GM12878 (cell line): Measurements from ENCODE around the gene SMIM13. TPM values are rescaled to one million over a fixed set of nuclear protein-coding genes. Genes with fewer than 3 reads are reported as not detected.
A peak's percentile ranks its signal among the peaks of the same experiment; 100 is the strongest.

ENCODE experiments used
- ATAC-seq: fragments of 200-7000 bp; cut with Tn5 transposase; 3 replicates; pipeline ENCODE4 v1.9.1; 2020; ENCODE audit warnings: mild to moderate bottlenecking, moderate library complexity
- BruUV-seq: library from RNA; stranded (reverse); fragments of 400-500 nt; replicated peaks from 2 replicates; lab custom pipeline; 2021; lab: Mats Ljungman, UMichigan
- CTCF ChIA-PET: fragments of 300-600 bp; sonication (Branson Sonifier 250); formaldehyde crosslinking; extraction: SDS; loops from one replicate; lab custom pipeline; 2021; ENCODE audit warnings: inconsistent platforms; lab: Yijun Ruan, JAX
- POLR2A ChIA-PET: fragments of 350-600 bp; formaldehyde crosslinking; extraction: SDS; loops from one replicate; lab custom pipeline; 2021; ENCODE audit warnings: inconsistent platforms; lab: Charles Lee
- RAD21 ChIA-PET: fragments of 300-600 bp; sonication (Branson Sonifier 250); formaldehyde crosslinking; loops from one replicate; lab custom pipeline; 2023; ENCODE audit warnings: antibody characterized with exemption; ENCODE audit not compliant: unreplicated experiment; lab: Charles Lee
- SMC1A ChIA-PET: fragments of 300-600 bp; sonication (Branson Sonifier 250); formaldehyde crosslinking; loops from one replicate; lab custom pipeline; 2023; ENCODE audit not compliant: unreplicated experiment, uncharacterized antibody; lab: Charles Lee
- DNase-seq: peaks from one replicate; pipeline ENCODE4 v3.0.0-alpha.2; 2011; ENCODE audit warnings: low read depth, low spot score
- FAIRE-seq: peaks from 3 replicates; lab custom pipeline; 2011; peaks lifted over from hg19 to GRCh38; lab: Jason Lieb, UNC
- H2AFZ ChIP-seq: 2 replicates; pipeline ENCODE4 v1.6.0; 2011; ENCODE audit warnings: low read depth, low read length, control low read depth; ENCODE audit not compliant: control insufficient read depth
- H3K27ac ChIP-seq: 2 replicates; pipeline ENCODE4 v1.5.1; 2011; ENCODE audit warnings: control low read depth; ENCODE audit not compliant: control insufficient read depth, insufficient read depth
- H3K27me3 ChIP-seq, 2 experiments: replicated peaks in 1 of 2; 2 replicates each; pipeline versions ENCODE4 v1.6.0 to v1.6.1; 2011; ENCODE audit warnings: low read length in 1 of 2; ENCODE audit not compliant: control insufficient read depth in 2 of 2, insufficient read depth in 2 of 2
- H3K36me3 ChIP-seq, 2 experiments: 2 replicates each; pipeline ENCODE4 v1.5.1; 2011; ENCODE audit warnings: low read length in 1 of 2; ENCODE audit not compliant: control insufficient read depth in 2 of 2, insufficient read depth in 2 of 2
- H3K4me1 ChIP-seq: 2 replicates; pipeline ENCODE4 v1.6.1; 2011; ENCODE audit warnings: mild to moderate bottlenecking, low read length, moderate library complexity, mixed read lengths; ENCODE audit not compliant: control insufficient read depth, insufficient read depth
- H3K4me2 ChIP-seq: 2 replicates; pipeline ENCODE4 v1.6.0; 2011; ENCODE audit warnings: control low read depth; ENCODE audit not compliant: control insufficient read depth, insufficient read depth
- H3K4me3 ChIP-seq: fragments of 200-600 bp; sonication (generic); 2 replicates; pipeline ENCODE4 v1.5.1; 2016
- H3K79me2 ChIP-seq: 2 replicates; pipeline ENCODE4 v1.6.0; 2011; ENCODE audit warnings: low read length; ENCODE audit not compliant: control insufficient read depth, insufficient read depth
- H3K9ac ChIP-seq: 2 replicates; pipeline ENCODE4 v1.8.0; 2011; ENCODE audit warnings: low read length, control low read depth, mixed read lengths; ENCODE audit not compliant: control insufficient read depth, insufficient read depth
- H3K9me3 ChIP-seq: replicated peaks from 3 replicates; pipeline ENCODE4 v1.5.1; 2011; ENCODE audit warnings: mild to moderate bottlenecking, low read length; ENCODE audit not compliant: control insufficient read depth, insufficient read depth
- H4K20me1 ChIP-seq: 2 replicates; pipeline ENCODE4 v1.6.0; 2011; ENCODE audit not compliant: control insufficient read depth, insufficient read depth
- CHD4 ChIP-seq: fragments of 200-600 bp; sonication (generic); IDR thresholded peaks from 2 replicates; pipeline ENCODE4 v1.6.1; 2016; ENCODE audit warnings: mild to moderate bottlenecking
- RB1 ChIP-seq: fragments of 450-650 bp; formaldehyde crosslinking; IDR thresholded peaks from 2 replicates; pipeline ENCODE4 v1.6.1; 2017; ENCODE audit warnings: mild to moderate bottlenecking, borderline replicate concordance
- WRNIP1 ChIP-seq: IDR thresholded peaks from 2 replicates; pipeline ENCODE4 v1.6.1; 2011; ENCODE audit warnings: low read depth, low read length, improper control_type of control experiment, borderline replicate concordance
- WGBS: methylation state at CpG from one replicate; pipeline ENCODE4 v1.1.6; 2016; ENCODE audit warnings: low lambda C conversion rate; ENCODE audit not compliant: insufficient replicate concordance, insufficient coverage; ENCODE audit errors: missing lambda C conversion rate; 5-methylcytosine and 5-hydroxymethylcytosine counted together
- in situ Hi-C: fragments of 300-500 bp; cut with MboI; formaldehyde crosslinking; loops from 9 replicates; pipeline ENCODE4 v1.14.3; 2018; ENCODE audit warnings: mixed read lengths
- intact Hi-C: fragments of 100-400 bp; cut with micrococcal nuclease; formaldehyde crosslinking; loops from one replicate; pipeline ENCODE4 v1.14.2; 2022; ENCODE audit not compliant: unreplicated experiment
- polyA plus RNA-seq, 11 experiments: library from polyadenylated mRNA; depleted of rRNA in 4 of 11; unstranded in 6 of 11; stranded (reverse) in 5 of 11; fragments of >200 nt; fragmentation: Nextera tagmentation in 4 of 11; fragmentation: Illumina TruSeq in 1 of 11; extraction: Ambion mirVana in 4 of 11; extraction: Trizol in 1 of 11; gene quantifications; 1 replicate in 1 of 11; 2 replicates in 10 of 11; pipeline versions ENCODE4 v1.2.1 to v1.2.3, GENCODE V29; 2011 to 2016; ENCODE audit warnings: inconsistent platforms in 2 of 11, missing spikeins in 2 of 11, low read depth in 1 of 11
- total RNA-seq, 4 experiments: library from RNA; depleted of rRNA in 3 of 4; stranded (reverse); fragments of >200 nt in 3 of 4; fragmentation: Illumina TruSeq in 1 of 4; extraction: Trizol in 1 of 4; gene quantifications; 2 replicates each; pipeline versions ENCODE4 v1.2.1 to v1.2.3, GENCODE V29; 2013 to 2021
- TF ChIP-seq, protein P1 (sequence below): fragments of 450-650 bp; formaldehyde crosslinking; IDR thresholded peaks from 2 replicates; pipeline ENCODE4 v1.5.0; 2022; ENCODE audit warnings: mild to moderate bottlenecking, missing genetic modification characterization
- TF ChIP-seq, protein P2 (sequence below), 3 experiments: IDR thresholded peaks in 2 of 3; conservative IDR thresholded peaks in 1 of 3; 2 replicates each; pipeline ENCODE4 v1.5.1; 2011; ENCODE audit warnings: low read depth in 3 of 3, low read length in 3 of 3, mild to moderate bottlenecking in 3 of 3, control low read depth in 2 of 3, moderate library complexity in 2 of 3, inconsistent platforms in 1 of 3, mixed read lengths in 1 of 3; ENCODE audit not compliant: control insufficient read depth in 2 of 3, insufficient read depth in 1 of 3; ENCODE audit errors: extremely low read depth in 1 of 3

The SMIM13 gene
- total and polyA plus RNA-seq, 10 of the 15 experiments (the other 5 are each of a cell fraction or from before 2014, with no cell fraction given), result 2.0 to 8.5 (median 4.7) TPM

DNA sequence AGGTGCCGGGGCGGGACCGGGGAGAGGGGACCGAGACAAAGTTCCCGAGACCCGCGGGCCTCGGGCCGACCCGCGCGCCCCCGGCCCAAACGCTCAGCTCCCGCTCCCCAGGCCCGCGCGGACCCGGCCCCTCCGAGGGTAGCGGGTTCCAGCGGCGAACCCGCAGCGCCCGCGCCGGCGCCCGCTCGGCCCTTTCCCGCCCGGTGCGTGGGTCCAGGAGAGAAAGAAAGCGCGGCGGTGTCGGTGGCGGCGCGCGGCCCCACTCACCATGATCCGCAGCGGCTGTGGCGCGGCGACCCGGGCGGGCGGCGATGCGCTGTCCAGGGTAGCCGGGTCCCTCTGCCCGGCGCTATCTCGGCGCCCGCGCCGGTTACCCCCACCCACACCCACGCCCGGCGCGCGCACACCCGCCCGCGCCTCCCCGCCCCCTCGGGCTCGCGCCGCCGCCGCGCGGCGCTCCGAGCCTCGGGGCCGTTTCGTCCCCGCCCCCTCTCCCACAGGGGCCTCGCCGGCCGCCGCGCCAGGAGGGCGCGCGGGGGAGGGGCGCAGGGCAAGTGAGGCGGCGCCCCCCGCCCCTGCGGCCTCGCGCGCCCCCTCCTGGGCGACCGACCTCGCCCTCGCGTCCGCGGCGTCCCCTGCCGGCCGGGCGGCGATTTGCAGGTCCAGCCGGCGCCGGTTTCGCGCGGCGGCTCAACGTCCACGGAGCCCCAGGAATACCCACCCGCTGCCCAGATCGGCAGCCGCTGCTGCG lies 49.5 kb upstream of the SMIM13 start, which contains the start of gene ELOVL2 (continued):
- TF ChIP-seq CHD4, result no peak

DNA sequence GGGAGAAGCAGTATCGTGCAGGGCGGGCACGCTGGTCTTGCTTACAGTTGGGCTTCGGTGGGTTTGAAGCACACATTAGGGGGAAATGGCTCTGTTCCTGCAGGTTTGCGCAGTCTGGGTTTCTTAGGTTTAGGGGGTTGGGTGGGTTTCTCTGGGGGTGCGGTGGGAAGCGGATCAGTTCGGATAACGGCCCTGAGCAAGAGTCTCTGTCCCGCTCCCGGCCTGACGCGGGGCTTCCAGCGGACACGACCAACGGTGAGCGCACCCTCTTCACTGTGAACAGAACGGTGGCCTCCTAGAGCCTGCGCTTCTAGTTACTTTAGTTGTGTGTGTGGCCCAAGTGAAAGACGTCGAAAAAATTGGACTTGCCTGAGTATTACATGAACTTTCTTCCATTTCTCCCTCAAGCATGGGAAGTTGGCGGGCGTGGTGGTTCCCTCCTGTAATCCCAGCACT lies 48.9 kb upstream of the SMIM13 start:
- TF ChIP-seq, protein P1, sequence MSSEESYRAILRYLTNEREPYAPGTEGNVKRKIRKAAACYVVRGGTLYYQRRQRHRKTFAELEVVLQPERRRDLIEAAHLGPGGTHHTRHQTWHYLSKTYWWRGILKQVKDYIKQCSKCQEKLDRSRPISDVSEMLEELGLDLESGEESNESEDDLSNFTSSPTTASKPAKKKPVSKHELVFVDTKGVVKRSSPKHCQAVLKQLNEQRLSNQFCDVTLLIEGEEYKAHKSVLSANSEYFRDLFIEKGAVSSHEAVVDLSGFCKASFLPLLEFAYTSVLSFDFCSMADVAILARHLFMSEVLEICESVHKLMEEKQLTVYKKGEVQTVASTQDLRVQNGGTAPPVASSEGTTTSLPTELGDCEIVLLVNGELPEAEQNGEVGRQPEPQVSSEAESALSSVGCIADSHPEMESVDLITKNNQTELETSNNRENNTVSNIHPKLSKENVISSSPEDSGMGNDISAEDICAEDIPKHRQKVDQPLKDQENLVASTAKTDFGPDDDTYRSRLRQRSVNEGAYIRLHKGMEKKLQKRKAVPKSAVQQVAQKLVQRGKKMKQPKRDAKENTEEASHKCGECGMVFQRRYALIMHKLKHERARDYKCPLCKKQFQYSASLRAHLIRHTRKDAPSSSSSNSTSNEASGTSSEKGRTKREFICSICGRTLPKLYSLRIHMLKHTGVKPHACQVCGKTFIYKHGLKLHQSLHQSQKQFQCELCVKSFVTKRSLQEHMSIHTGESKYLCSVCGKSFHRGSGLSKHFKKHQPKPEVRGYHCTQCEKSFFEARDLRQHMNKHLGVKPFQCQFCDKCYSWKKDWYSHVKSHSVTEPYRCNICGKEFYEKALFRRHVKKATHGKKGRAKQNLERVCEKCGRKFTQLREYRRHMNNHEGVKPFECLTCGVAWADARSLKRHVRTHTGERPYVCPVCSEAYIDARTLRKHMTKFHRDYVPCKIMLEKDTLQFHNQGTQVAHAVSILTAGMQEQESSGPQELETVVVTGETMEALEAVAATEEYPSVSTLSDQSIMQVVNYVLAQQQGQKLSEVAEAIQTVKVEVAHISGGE (CRISPR knock-in tag), result no peak
- no peak for TF ChIP-seq WRNIP1
- TF ChIP-seq RB1, result no peak
- TF ChIP-seq, protein P2, sequence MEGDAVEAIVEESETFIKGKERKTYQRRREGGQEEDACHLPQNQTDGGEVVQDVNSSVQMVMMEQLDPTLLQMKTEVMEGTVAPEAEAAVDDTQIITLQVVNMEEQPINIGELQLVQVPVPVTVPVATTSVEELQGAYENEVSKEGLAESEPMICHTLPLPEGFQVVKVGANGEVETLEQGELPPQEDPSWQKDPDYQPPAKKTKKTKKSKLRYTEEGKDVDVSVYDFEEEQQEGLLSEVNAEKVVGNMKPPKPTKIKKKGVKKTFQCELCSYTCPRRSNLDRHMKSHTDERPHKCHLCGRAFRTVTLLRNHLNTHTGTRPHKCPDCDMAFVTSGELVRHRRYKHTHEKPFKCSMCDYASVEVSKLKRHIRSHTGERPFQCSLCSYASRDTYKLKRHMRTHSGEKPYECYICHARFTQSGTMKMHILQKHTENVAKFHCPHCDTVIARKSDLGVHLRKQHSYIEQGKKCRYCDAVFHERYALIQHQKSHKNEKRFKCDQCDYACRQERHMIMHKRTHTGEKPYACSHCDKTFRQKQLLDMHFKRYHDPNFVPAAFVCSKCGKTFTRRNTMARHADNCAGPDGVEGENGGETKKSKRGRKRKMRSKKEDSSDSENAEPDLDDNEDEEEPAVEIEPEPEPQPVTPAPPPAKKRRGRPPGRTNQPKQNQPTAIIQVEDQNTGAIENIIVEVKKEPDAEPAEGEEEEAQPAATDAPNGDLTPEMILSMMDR (IDR thresholded peaks at IDR 0.05 in 2 of 3, conservative IDR thresholded peaks at IDR 0.05 in 1 of 3; ENCODE audit: control insufficient read depth in 2 of 3, extremely low read depth in 1 of 3, insufficient read depth in 1 of 3, low read depth in 3 of 3, low read length in 3 of 3), result 0 out of 6 replicates have a peak, but pooled peaks of 1 of the 3 experiments have one; percentile 4
- H3K4me1 ChIP-seq, result 0 out of 2 replicates have a peak, but pooled peaks cover 4% of the 10 kb centered on the region
- SMC1A ChIA-PET, result no interaction called here
- no peak for ATAC-seq
- peak overlapping the region; percentile 75 for H3K4me2 ChIP-seq
- RAD21 ChIA-PET, result no interaction called here
- no peaks in the 10 kb centered on the region for H3K9me3 ChIP-seq
- H2AFZ ChIP-seq, result no peak overlapping the region
- intact Hi-C loops, result no loop called here
- H4K20me1 ChIP-seq, result no peaks in the 10 kb centered on the region
- no peak overlapping the region for H3K27ac ChIP-seq
- FAIRE-seq, result no peak
- WGBS, result 74% methylated on average over 23 of the region's 23 CpGs
- peak overlapping the region; percentile 47; the same call in 1 of the 2 replicates for H3K4me3 ChIP-seq
- H3K27me3 ChIP-seq, result peaks cover 8 to 21% of the 10 kb centered on the region in 2 experiments
- in situ Hi-C loops, result no loop called here
- H3K9ac ChIP-seq, result no peak overlapping the region
- BruUV-seq, result no TSS peak
- no peak for DNase-seq
- H3K36me3 ChIP-seq, result no peaks in the 10 kb centered on the region
- POLR2A ChIA-PET, result no interaction called here
- CTCF ChIA-PET, result no interaction called here
- H3K79me2 ChIP-seq, result no peaks in the 10 kb centered on the region
